ENCODE data around the gene GOT2. TPM values are rescaled to one million over a fixed set of nuclear protein-coding genes. Genes with fewer than 3 reads are reported as not detected.
A peak's percentile ranks its signal among the peaks of the same experiment; 100 is the strongest.
"Not testable (repeated sequence)": the region's sequence is repeated elsewhere in the genome, so short reads cannot be mapped to it uniquely, and the experiment has no call there.

GOT2 gene
- polyA plus RNA-seq, 1 experiment = 99.8 TPM

DNA sequence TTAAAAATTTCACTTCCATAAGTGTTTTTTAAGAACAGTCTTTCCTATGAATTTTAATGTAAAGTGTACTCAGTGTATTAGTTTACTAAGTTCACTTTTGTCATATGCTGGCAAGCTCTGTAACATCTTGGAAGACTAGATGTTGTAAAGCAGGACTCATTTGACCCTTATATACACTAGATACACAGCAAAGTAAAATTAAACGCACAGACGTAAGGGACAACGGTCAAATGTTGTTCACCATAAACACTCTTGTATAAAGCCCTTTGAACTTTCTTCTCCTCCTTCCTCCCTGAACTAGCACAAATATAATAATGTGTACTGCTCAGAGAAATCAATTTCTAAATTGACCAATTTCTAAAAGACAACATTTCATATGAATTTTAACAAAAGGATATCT, 7.0 kb upstream of the GOT2 start:
- H3K27ac ChIP-seq (ENCODE audit: low read depth, low read length) = no peak overlapping the region
- ChIA-PET POLR2A (no interaction called here), CTCF (no interaction called here)
- no peak for TF ChIP-seq CTCF (IDR thresholded peaks at IDR 0.05; ENCODE audit: low read depth, low read length)
- H3K27me3 ChIP-seq (ENCODE audit: control insufficient read depth, insufficient read depth, low read length) = no peaks in the 10 kb centered on the region
- no peaks in the 10 kb centered on the region for H3K9me3 ChIP-seq (ENCODE audit: control insufficient read depth, insufficient read depth, low read length)
- no peak overlapping the region for H3K4me3 ChIP-seq (ENCODE audit: low read depth, low read length)
- no peak for DNase-seq (ENCODE audit: low read depth, low spot score)

- CTCF ChIA-PET = interaction anchor here (1.0 to 1.1 kb wide), 2 partner anchors 17 to 60 kb away, joined by 3 to 4 read pairs; no protein-coding TSS in a partner anchor
- Histone ChIP-seq H3K27me3 (ENCODE audit: control insufficient read depth, insufficient read depth, low read length) (no peaks in the 10 kb centered on the region), H3K27ac (ENCODE audit: low read depth, low read length) (no peak overlapping the region), H3K4me3 (ENCODE audit: low read depth, low read length) (no peak overlapping the region), H3K9me3 (ENCODE audit: control insufficient read depth, insufficient read depth, low read length) (no peaks in the 10 kb centered on the region; the same call in 1 of the 2 replicates)
- no peak for TF ChIP-seq CTCF (IDR thresholded peaks at IDR 0.05; ENCODE audit: low read depth, low read length)
- POLR2A ChIA-PET = no interaction called here
- DNase-seq (ENCODE audit: low read depth, low spot score) = no peak
Measured at GRCh38 chr16:58738672-58739296, 4.7 kb upstream of the GOT2 start.

DNA sequence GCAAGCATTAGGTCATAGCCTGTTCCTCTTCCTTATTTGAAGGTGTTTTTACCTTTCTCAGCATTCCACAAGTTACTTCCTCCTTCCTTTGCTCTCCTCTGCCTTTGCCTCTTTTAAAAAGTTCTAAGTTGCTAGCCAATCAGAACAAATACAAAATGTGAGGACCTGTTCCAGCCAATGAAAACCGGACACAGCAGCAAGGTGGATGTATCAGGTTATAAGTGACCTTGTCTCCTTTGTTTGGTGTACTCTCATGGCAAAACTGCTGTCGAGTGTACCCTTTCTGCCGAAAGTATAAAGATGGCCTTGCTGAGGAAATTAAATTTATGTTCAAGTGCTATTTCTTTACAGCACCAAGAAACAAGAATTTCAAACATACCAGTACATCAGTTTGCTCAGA, 2.2 kb upstream of the GOT2 start:
- POLR2A ChIA-PET; H3K9me3 ChIP-seq (ENCODE audit: control insufficient read depth, insufficient read depth, low read length); H3K4me3 ChIP-seq (ENCODE audit: low read depth, low read length); H3K27me3 ChIP-seq (ENCODE audit: control insufficient read depth, insufficient read depth, low read length); DNase-seq (ENCODE audit: low read depth, low spot score); H3K27ac ChIP-seq (ENCODE audit: low read depth, low read length); CTCF ChIA-PET: not testable (repeated sequence)

DNA sequence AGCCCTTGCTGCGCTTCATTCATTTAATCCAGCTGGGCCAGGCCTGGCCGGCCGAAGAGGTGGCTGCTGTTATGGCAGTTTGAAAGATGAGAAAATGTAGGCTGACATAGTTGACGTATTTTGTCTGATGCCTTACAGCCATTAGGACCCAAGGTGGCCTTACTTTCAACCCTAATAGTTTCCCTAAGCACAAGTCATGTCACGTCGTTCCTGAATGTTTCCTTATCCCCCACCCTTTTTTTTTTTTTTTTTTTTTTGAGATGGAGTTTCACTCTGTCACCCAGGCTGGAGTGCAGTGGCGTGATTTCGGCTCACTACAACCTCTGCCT, 307 bp upstream of the GOT2 start:
- TF ChIP-seq CTCF (IDR thresholded peaks at IDR 0.05; ENCODE audit: low read depth, low read length) = no peak
- CTCF ChIA-PET = interaction anchor here (0.5 to 0.7 kb wide), 2 partner anchors 10 to 246 kb away, joined by 3 to 4 read pairs; no protein-coding TSS in a partner anchor
- POLR2A ChIA-PET = no interaction called here
- Histone ChIP-seq H3K27ac (ENCODE audit: low read depth, low read length) (peak overlapping the region; percentile 21), H3K4me3 (ENCODE audit: low read depth, low read length) (peak overlapping the region; percentile 84), H3K27me3 (ENCODE audit: control insufficient read depth, insufficient read depth, low read length) (no peaks in the 10 kb centered on the region), H3K9me3 (ENCODE audit: control insufficient read depth, insufficient read depth, low read length) (no peaks in the 10 kb centered on the region; the same call in 1 of the 2 replicates)
- no peak for DNase-seq (ENCODE audit: low read depth, low spot score)

DNA sequence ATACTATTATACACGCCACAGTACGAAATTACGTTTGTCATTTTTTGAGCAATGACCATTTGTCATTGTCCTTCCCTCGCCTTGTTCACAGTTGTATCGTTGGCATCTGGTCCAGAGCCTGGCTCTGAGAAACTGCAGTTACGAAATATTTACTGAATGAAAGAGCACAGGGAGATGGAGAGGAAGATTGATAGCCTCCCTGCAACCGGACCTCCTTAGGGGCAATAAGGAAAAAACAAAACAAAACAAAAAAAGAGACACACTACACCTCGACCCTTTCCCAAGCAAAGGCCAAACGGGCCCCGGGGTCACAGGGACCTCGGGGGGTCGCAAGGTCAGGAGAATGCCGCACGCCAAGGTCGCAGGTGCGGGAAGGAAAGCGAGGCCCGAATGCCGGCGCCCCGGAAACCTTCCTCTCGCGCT, 857 bp downstream of the GOT2 start:
- H3K27ac ChIP-seq (ENCODE audit: low read depth, low read length) = no peak overlapping the region
- DNase-seq (ENCODE audit: low read depth, low spot score) = no peak
- no peaks in the 10 kb centered on the region for H3K27me3 ChIP-seq (ENCODE audit: control insufficient read depth, insufficient read depth, low read length)
- H3K4me3 ChIP-seq (ENCODE audit: low read depth, low read length) = peak overlapping the region; percentile 84
- ChIA-PET CTCF (interaction anchor here (0.6 to 1.6 kb wide), 2 partner anchors 23 to 40 kb away, joined by 3 to 5 read pairs; no protein-coding TSS in a partner anchor), POLR2A (no interaction called here)
- H3K9me3 ChIP-seq (ENCODE audit: control insufficient read depth, insufficient read depth, low read length) = no peaks in the 10 kb centered on the region; the same call in 1 of the 2 replicates
- no peak for TF ChIP-seq CTCF (IDR thresholded peaks at IDR 0.05; ENCODE audit: low read depth, low read length)

Measured in AG04450 (cell line).